ENCODE measurements around the gene MADCAM1. TPM values are rescaled to one million over a fixed set of nuclear protein-coding genes. Genes with fewer than 3 reads are reported as not detected.

MADCAM1 gene
- total RNA-seq, 1 experiment from 2014 or later: 0.23 TPM

DNA sequence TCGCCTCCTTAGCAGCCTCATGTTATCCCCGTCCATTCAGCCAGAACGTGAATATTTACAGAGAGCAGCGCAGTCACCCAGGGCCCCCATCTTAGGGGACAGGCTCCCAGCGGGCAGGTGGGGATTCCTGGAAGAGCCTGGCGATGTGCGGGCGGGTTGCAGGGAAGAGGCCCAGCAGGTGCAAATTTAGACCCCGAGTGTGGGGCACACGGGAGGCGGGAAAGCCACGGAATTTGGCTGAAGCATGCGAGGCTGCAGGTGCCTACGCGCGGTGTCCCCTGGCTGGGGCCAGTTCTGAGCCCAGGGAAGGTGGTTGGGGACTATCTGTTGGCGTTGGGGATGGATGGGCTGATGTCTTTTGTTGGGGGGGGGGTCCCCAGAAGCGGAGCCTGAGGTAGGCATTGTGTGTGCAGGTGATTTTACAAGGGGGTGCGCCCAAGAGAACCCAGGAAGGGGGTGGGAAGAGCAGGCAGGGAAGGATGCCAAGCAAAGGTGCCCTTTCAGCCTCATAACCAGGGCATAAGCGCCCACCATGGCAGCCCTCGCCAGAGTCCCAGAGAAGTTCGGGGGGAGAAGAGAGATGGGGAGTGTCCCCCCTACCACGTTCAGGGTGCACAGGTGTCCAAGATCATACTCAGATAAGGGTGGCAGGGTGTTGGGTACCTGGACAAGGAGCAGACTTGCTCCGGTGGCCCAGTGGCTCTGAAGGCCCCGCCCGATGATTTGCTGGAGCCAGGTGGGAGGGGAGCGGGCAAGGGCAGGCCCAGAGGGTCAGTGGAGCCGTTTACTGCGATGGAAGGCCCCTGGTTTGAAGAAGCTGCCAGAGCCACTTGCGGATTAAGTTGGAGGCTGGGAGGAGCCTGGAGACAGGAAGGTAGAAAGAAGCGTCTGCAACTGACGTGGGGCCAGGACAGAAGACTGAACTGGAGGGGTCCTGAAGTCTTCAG lies 12.2 kb downstream of the MADCAM1 start:
- DNase-seq (ENCODE audit: low read depth): no peak

GRCh38 chr19:510606-511100 lies 14.4 kb downstream of the MADCAM1 start:
- DNase-seq (ENCODE audit: low read depth): peak; percentile 74

DNA sequence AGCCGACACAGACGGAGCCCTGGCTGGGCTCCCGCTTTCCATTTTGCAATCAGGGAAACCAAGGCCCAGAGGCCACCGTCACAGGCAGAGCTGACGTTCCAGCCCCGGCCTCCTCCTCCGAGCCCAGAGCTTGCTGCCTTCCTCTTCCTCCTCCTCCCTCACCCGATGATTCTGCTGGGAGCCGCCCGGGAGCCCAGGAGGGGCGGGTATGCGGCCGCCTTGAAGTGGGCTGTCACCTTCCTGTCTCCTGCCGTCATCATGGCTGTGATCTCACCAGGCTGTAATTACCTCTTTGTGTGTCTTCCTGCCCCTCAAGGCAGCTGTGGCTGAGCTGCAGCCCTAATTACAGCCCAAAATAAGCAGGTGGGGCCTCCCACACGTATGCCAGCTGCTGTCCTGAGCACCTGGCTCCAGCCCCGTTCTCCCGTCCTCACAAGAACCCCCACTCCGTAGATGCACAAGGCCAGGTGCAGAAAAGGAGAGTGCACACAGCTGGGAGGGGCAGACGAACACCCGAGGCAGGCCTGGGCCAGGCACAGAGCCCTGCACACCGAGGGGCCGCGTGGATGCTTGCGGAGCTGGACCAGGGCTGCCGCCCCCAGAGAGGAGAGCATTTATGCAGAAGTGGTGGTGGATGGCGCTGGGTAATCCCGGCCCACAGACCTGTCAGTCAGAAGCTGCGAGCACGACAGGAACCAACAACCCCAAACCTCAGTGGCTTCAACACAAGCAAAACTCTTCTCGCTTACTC lies 15.0 kb downstream of the MADCAM1 start:
- DNase-seq (ENCODE audit: low read depth): no peak

DNA sequence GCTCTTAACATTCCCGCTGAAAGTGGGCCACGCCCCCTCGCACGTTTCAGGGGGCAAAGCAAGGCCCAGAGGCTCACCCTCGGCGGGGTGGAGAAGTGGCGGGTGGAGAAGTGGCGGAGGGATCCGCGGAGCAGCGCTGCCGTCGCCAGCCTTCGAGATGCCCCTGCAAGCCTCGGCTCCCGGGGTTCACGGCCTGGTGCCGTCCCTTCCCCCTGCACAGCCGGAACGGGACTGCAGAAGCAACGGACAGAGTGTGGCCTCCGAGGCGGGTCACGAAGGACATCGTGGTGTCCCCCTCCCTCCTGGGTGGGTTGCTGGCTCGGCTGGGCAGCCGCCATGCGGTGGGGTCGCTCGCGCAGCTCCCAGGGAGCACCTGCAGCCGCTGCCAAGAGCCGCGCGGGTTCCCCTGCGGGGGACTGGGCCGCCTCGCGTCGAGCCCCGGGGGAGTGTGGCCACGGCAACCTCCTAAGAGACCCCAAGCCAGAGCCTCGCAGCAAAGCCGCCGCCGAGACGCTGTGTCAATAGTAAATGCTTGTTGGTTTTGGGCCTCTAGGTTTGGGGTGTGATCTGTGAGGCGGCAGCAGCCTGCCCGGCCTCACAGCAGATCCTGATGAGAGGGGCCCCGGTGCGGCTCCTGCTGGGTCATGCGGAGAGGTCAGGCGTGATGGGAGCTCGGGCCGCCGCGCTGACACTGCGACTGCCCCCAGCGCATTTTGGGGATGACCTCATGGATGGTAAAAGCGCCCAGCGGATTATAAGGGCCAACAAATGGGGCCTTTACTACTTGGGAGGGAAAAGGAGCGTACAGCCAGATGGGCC lies 16.5 kb downstream of the MADCAM1 start:
- no peak for DNase-seq (ENCODE audit: low read depth)

GRCh38 chr19:513368-514165 lies 17.3 kb downstream of the MADCAM1 start:
- no peak for DNase-seq (ENCODE audit: low read depth)

DNA sequence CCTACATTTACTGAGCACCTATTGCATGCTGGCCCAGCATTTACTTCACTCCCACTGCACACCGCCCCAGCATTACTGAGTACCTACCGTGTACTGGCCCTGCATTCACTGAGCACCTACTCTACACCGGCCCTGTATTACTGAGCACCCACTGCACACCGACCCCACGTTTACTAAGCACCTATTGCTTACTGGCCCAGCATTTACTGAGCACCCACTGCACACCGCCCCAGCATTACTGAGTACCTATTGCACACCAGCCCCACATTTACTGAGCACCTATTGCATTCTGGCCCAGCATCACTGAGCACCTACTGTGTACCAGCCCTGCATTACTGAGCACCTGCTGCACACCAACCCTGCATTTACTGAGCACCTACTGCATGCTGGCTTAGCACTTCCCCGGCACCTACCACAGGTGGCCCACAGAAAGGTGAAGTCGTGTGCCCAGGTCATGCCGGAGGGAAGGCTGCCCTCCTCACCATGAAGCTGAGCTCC lies 17.9 kb downstream of the MADCAM1 start:
- DNase-seq (ENCODE audit: low read depth): no peak

- no peak for DNase-seq (ENCODE audit: low read depth)
Observed at GRCh38 chr19:517721-518597, 21.7 kb downstream of the MADCAM1 start.

DNA sequence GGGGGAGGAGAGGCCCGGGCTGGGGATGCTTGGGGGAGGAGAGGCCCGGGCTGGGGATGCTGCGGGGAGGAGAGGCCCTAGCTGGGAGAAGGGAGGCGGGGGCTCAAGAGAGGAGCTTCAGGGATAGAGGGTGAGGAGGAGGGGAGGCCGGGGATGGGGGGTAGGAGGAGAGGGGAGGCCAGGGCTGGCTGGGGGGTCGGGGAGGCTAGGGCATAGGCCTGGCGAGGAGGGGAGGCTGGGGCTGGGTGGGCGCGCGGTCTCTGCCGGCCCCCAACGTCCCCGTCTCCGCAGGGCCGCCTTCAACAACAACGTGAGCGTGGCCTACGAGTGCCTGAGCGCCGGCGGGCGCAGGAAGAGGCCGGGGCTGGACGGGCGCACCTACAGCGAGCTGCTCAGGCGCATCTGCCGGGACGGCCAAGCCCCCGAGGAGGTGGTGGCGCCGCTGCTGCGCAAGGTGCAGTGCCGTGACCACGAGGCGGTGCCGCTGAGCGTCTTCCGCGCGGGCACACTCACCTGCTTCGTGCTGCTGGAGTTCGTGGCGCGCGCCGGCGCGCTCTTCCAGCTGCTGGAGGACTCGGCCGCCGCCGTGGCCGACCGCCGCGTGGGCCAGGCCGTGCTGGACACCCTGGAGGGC lies 22.4 kb downstream of the MADCAM1 start:
- no peak for DNase-seq (ENCODE audit: low read depth)

DNA sequence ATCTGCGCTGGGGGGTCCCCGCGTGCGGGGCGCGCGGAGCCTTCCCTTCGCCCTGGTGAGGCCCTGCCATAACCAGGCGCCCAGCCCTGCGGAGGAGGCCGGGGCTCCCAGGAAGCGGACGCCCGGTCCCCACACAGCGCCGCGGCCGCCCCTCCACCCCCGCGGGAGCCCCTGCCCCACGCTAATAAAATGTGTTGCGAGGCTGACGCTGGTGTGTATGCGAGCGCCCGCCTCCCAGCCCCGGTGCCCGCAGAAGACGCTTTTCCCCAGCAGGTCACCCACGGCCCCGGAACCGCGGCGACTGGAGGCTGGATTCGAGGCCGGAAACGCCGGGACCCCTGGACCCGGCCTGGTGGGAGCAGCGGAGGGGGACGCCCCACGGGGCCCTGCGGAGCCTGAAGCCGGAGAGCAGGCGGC lies 23.2 kb downstream of the MADCAM1 start:
- no peak for DNase-seq (ENCODE audit: low read depth)

- no peak for DNase-seq (ENCODE audit: low read depth)
Observed at GRCh38 chr19:522726-523125, 26.4 kb downstream of the MADCAM1 start.

- DNase-seq (ENCODE audit: low read depth): peak; percentile 23
Observed at GRCh38 chr19:524062-524674, 27.9 kb downstream of the MADCAM1 start.

DNA sequence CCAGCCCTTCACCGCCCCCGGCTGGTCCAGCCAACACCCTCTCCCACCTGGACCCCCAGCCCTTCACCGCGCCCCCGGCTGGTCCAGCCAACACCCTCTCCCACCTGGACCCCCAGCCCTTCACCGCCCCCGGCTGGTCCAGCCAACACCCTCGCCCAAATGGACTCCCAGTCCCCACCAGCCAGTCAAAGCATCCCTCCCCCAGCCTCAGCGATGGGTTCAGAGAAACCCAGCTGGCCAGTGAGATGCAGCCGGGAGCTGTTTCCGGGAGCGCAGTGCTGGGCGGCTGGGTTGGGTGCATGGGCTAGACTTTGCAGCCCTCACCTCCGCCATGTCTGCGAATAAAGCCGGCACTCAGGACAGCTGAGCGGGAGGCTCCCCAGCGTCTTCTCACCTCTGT lies 28.7 kb downstream of the MADCAM1 start:
- DNase-seq (ENCODE audit: low read depth): no peak

DNA sequence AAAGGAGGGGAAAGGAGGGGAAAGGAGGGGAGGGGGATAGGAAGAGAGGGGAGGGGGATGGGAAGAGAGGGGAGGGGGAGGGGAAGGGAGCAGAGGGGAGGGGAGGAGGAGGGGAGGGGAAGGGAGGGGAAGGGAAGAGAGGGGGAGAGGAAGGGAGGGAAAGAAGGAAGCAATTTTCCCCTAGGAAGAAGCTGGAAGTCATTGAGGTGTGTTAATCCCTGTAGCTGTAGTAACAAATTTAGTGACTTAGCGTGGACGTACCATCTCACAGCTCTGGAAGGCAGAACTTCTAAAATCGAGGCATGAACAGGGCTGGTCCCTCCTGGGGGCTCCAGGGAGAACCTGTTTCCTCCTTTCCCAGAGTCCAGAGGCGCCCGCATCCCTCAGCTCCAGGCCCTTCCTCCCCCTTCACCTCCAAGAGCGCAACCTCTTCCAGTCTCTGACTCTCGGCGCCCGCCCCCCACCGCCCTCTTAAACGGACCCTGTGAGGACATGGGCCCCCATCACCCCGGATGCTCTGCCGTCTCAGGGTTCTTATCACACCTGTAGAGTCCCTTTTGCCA lies 29.7 kb downstream of the MADCAM1 start:
- DNase-seq (ENCODE audit: low read depth): no peak

DNA sequence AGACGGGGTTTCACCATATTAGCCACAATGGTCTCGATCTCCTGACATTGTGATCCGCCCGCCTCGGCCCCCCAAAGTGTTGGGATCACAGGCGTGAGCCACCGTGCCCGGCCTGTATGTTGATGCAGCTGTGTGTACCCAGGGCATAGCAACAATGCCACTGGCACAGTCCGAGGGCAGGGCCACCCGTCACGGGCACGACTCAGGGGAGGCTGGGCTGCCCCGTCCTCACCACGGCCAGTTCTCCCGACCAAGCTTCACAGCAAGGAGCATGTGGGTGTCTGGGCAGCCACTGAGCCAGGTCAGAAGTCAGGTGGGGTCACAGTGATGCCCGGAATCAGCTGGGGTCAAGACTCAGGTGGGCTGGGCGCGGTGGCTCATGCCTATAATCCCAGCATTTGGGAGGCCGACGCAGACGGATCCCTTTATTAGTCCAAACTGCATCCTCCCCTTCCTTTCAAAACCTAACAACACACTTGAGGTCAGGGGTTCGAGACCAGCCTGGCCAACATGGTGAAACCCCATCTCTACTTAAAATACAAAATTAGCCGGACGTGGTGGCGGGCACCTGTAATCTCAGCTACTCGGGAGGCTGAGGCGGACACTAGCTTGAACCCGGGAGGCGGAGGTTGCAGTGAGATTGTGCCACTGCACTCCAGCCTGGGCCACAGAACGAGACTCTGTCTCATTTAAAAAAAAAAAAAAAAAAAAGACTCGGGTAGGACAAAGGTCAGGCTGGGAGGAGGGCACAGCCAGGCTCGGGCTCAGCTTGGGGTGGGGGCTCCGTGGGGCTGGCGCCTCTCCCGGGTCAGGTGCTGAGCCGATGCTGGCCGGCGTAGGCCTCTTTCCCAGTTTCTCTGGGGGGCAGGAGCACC lies 34.1 kb downstream of the MADCAM1 start:
- DNase-seq (ENCODE audit: low read depth): no peak

DNA sequence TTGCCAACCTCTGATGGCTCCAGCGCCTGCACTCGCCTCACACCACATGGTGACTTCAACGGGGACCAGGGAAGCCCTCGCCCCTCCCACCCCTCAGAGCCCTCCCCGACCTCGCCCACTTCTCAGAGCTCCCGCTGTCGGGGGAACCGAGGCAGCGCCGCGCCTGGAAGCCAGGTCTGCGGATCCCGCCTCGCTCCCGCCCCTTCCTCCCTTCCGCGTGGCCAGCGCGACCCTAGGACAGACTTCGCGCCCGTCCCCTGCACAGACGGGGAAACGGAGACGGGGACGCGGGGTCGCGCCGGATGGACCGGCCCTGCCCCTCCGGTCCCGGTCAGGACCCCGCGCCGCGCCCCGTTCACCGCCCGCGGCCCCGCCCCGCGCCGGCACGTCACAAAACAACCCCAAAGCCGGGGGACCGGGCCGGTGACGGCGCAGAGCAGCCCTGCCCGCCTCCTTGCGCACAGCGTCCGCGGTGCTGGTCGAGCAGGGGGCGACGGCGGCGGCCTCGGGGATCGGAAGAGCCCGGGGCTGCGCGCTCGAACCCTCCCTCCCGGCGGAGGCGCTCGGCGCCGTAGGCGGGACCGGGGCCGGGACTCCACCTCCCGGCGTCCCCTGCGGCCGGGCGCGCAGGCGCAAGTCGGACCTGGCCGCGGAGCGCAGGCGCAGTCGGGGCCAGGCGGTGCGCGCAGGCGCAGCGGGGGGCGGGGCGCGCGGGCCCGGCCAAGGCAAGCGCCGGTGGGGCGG lies 34.9 kb downstream of the MADCAM1 start:
- peak; percentile 74 for DNase-seq (ENCODE audit: low read depth)

DNA sequence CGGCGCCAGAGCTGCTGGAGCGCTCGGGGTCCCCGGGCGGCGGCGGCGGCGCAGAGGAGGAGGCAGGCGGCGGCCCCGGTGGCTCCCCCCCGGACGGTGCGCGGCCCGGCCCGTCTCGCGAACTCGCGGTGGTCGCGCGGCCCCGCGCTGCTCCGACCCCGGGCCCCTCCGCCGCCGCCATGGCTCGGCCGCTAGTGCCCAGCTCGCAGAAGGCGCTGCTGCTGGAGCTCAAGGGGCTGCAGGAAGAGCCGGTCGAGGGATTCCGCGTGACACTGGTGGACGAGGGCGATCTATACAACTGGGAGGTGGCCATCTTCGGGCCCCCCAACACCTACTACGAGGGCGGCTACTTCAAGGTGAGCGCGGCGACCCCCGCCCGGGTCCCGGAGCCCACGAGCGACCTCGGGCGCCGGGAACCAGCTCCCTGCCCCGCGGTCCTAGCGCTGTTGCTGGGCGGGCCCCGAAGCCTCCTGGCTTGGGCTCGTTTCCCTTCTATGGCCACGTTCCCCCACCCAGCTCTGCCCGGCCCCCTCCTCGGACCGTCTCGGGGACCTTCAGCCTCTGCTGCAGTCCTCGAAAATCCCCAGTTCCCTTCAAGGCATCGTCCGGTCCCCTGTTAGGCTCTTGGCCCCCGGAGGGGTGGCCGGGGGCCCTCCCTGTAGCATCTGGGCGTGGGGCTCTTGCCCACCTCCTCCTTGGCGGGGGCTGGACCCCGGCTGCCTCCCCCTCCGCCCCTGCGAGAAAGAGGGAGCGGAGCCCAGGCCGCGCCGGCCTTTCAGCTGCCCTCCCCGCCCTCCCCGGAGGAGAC lies 35.7 kb downstream of the MADCAM1 start, which contains the start of gene CDC34:
Gene CDC34, plus strand, starts transcription at position 8 of the 808 bp plus-strand sequence. Its CDS starts 172 bp downstream, at position 180.
- no peak for DNase-seq (ENCODE audit: low read depth)
